ENCODE measurements around the gene EXOC3L4.

- no peak for TF ChIP-seq MAX (IDR thresholded peaks at IDR 0.05; ENCODE audit: low read depth, low read length)
- TF ChIP-seq POLR2A (IDR thresholded peaks at IDR 0.05; ENCODE audit: extremely low read depth, insufficient read length) = no peak
Observed at GRCh38 chr14:103139132-103140025, 44.9 kb downstream of the EXOC3L4 start.
